ENCODE measurements around the gene SLC35A3. TPM values are rescaled to one million over a fixed set of nuclear protein-coding genes. Genes with fewer than 3 reads are reported as not detected.

Gene SLC35A3
- total and polyA plus RNA-seq, 11 donors, result 4.4 to 10.9 (median 6.9) TPM

DNA sequence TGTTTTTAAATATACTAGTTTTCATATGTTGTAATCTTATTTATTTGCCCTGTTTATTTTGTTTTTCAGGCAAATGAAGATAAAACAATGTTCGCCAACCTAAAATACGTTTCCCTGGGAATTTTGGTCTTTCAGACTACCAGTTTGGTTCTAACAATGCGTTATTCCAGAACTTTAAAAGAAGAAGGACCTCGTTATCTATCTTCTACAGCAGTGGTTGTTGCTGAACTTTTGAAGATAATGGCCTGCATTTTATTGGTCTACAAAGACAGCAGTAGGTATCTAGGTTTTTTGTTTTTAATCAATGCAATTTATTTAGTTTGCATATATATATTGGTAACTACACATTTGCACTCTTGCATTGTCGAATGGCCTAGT, 23.7 kb downstream of the SLC35A3 start:
- H3K27ac ChIP-seq, result no peak overlapping the region
- ATAC-seq (no peak), DNase-seq (no peak)
- H3K27me3 ChIP-seq, result no peaks in the 10 kb centered on the region
- H3K36me3 ChIP-seq, result peaks cover 0 to 30% (median 16%) of the 10 kb centered on the region in 9 donors
- intact Hi-C loops (cut with DNase I), result no loop called here
- H3K9me3 ChIP-seq, result peaks cover 0 to 22% (median 13%) of the 10 kb centered on the region in 12 donors
- TF ChIP-seq POLR2A (IDR thresholded peaks at IDR 0.05), result no peak
- TF ChIP-seq, protein P1, sequence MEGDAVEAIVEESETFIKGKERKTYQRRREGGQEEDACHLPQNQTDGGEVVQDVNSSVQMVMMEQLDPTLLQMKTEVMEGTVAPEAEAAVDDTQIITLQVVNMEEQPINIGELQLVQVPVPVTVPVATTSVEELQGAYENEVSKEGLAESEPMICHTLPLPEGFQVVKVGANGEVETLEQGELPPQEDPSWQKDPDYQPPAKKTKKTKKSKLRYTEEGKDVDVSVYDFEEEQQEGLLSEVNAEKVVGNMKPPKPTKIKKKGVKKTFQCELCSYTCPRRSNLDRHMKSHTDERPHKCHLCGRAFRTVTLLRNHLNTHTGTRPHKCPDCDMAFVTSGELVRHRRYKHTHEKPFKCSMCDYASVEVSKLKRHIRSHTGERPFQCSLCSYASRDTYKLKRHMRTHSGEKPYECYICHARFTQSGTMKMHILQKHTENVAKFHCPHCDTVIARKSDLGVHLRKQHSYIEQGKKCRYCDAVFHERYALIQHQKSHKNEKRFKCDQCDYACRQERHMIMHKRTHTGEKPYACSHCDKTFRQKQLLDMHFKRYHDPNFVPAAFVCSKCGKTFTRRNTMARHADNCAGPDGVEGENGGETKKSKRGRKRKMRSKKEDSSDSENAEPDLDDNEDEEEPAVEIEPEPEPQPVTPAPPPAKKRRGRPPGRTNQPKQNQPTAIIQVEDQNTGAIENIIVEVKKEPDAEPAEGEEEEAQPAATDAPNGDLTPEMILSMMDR (IDR thresholded peaks at IDR 0.05), result no peak
- H3K4me1 ChIP-seq, result no peaks in the 10 kb centered on the region
- 95 to 98% (median 96%) methylated on average over 5 of the region's 5 CpGs for WGBS, 4 donors
- H3K4me3 ChIP-seq, result no peak overlapping the region

DNA sequence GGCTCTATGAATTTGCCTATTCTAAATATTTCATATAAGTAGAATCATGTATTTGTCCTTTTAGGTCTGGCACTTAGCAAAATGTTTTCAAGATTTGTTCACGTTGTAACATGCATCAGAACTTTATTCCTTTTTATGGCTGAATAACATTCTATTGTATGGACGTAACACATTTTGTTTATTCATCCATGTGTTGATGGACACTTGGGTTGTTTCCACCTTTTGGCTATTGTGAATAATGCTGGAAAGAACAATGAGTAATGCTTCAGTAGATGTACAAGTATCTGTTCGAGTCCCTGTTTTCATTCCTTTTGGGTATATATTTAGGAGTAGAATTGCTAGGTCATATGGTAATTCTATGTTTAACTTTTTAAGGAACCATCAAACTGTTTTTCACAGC, 24.7 kb downstream of the SLC35A3 start:
- H3K9me3 ChIP-seq, result peaks cover 0 to 22% (median 13%) of the 10 kb centered on the region in 12 donors
- ATAC-seq (no peak), DNase-seq (no peak)
- 64 to 97% (median 96%) methylated on average over 3 of the region's 3 CpGs for WGBS, 4 donors
- intact Hi-C loops (cut with DNase I), result no loop called here
- no peak overlapping the region for H3K4me3 ChIP-seq
- H3K27me3 ChIP-seq, result no peaks in the 10 kb centered on the region
- TF ChIP-seq POLR2A (IDR thresholded peaks at IDR 0.05), result no peak
- TF ChIP-seq, protein P1 (IDR thresholded peaks at IDR 0.05), result no peak
- H3K27ac ChIP-seq, result no peak overlapping the region
- H3K36me3 ChIP-seq, result peaks cover 0 to 30% (median 16%) of the 10 kb centered on the region in 9 donors
- H3K4me1 ChIP-seq, result no peaks in the 10 kb centered on the region

DNA sequence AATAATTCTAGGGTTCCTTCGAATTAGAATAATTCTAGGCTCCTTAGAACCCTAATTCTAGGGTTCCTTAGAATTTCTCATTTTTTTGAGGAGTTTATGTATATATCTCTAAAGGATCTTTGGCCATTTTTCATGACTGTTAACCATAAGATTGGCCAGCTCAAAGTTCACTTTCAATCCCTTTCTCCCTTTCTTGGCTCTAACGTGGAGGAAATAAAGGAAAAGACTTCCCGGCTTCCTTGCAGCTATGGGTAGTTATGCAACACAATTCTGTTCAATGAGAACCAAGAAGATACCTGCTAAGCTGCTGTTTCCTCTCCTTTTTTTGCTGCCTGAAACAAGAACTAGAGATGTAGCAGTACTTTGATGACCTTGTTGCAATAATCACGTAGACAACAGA, 27.2 kb downstream of the SLC35A3 start:
- TF ChIP-seq, protein P1 (IDR thresholded peaks at IDR 0.05), result no peak
- TF ChIP-seq POLR2A (IDR thresholded peaks at IDR 0.05), result no peak
- intact Hi-C loops (cut with DNase I), result no loop called here
- DNase-seq (no peak), ATAC-seq (no peak)
- peaks cover 0 to 12% (median 6%) of the 10 kb centered on the region in 12 donors for H3K9me3 ChIP-seq
- no peaks in the 10 kb centered on the region for H3K4me1 ChIP-seq
- H3K27me3 ChIP-seq, result no peaks in the 10 kb centered on the region
- WGBS, 4 donors, result 93 to 94% (median 94%) methylated on average over 4 of the region's 4 CpGs
- no peak overlapping the region for H3K4me3 ChIP-seq
- H3K36me3 ChIP-seq, result peaks cover 0 to 26% (median 16%) of the 10 kb centered on the region in 9 donors
- H3K27ac ChIP-seq, result no peak overlapping the region

DNA sequence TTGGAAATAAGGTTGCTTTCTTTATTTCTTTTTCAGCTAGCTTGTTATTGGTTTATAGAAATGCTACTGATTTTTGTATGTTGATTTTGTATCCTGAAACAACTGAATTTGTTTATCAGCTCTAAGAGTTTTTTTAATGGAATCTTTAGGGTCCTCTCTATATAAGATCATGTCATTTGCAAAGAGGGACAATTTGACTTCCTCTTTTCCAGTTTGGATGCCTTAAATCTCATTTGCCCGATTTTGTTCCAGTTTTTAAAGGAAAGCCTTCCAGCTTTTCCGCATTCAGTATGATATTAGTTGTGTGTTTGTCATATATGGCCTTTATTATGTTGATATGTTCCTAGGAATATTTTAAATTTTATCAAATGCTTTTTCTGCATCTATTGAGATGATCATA, 31.7 kb downstream of the SLC35A3 start:
- no peaks in the 10 kb centered on the region for H3K27me3 ChIP-seq
- ATAC-seq (no peak), DNase-seq (no peak)
- intact Hi-C loops (cut with DNase I), result no loop called here
- H3K4me3 ChIP-seq, result no peak overlapping the region
- peaks cover 0 to 6% (median 0%) of the 10 kb centered on the region in 12 donors for H3K4me1 ChIP-seq
- 92 to 99% (median 94%) methylated on average over 2 of the region's 2 CpGs for WGBS, 4 donors
- H3K36me3 ChIP-seq, result peaks cover 0 to 9% (median 0%) of the 10 kb centered on the region in 9 donors
- peaks cover 0 to 16% (median 2%) of the 10 kb centered on the region in 12 donors for H3K9me3 ChIP-seq
- TF ChIP-seq POLR2A (IDR thresholded peaks at IDR 0.05), result no peak
- TF ChIP-seq, protein P1 (IDR thresholded peaks at IDR 0.05), result no peak
- no peak overlapping the region for H3K27ac ChIP-seq
